ENCODE data around the gene ABHD6.
"Not testable (repeated sequence)": the region's sequence is repeated elsewhere in the genome, so short reads cannot be mapped to it uniquely, and the experiment has no call there.

The ABHD6 gene

GRCh38 chr3:58237238-58237940, at the start of gene ABHD6:
ABHD6 (plus strand) TSS chr3:58237792; CDS start chr3:58256587, 18,795 bp downstream.
- peak; percentile 58 for DNase-seq

GRCh38 chr3:58188173-58188564, 49.4 kb upstream of the ABHD6 start:
- no peak for DNase-seq

GRCh38 chr3:58188921-58189451, 48.6 kb upstream of the ABHD6 start:
- no peak for DNase-seq

- no peak for DNase-seq
Measured at GRCh38 chr3:58189691-58190090, 47.9 kb upstream of the ABHD6 start.

- DNase-seq = no peak
Measured at GRCh38 chr3:58190291-58190690, 47.3 kb upstream of the ABHD6 start.

GRCh38 chr3:58190882-58191281, 46.7 kb upstream of the ABHD6 start:
- DNase-seq = no peak

GRCh38 chr3:58191361-58191991, 46.1 kb upstream of the ABHD6 start:
- DNase-seq = no peak

GRCh38 chr3:58192069-58192468, 45.5 kb upstream of the ABHD6 start:
- no peak for DNase-seq

GRCh38 chr3:58193682-58194407, 43.7 kb upstream of the ABHD6 start:
- no peak for DNase-seq

GRCh38 chr3:58197588-58197987, 40.0 kb upstream of the ABHD6 start:
- no peak for DNase-seq

- DNase-seq = no peak
Measured at GRCh38 chr3:58198362-58198761, 39.2 kb upstream of the ABHD6 start.

GRCh38 chr3:58198804-58199203, 38.8 kb upstream of the ABHD6 start:
- no peak for DNase-seq

- no peak for DNase-seq
Measured at GRCh38 chr3:58200121-58200709, 37.4 kb upstream of the ABHD6 start.

- no peak for DNase-seq
Measured at GRCh38 chr3:58200846-58201355, 36.7 kb upstream of the ABHD6 start.

- not testable (repeated sequence) for DNase-seq
Measured at GRCh38 chr3:58201451-58201850, 36.1 kb upstream of the ABHD6 start.

GRCh38 chr3:58202917-58203360, 34.7 kb upstream of the ABHD6 start:
- DNase-seq = peak; percentile 15

- no peak for DNase-seq
Measured at GRCh38 chr3:58203541-58203940, 34.1 kb upstream of the ABHD6 start.

- no peak for DNase-seq
Measured at GRCh38 chr3:58204720-58205119, 32.9 kb upstream of the ABHD6 start.

GRCh38 chr3:58205981-58206380, 31.6 kb upstream of the ABHD6 start:
- DNase-seq = no peak

GRCh38 chr3:58206406-58207011, 31.1 kb upstream of the ABHD6 start:
- peak; percentile 48 for DNase-seq

- DNase-seq = no peak
Measured at GRCh38 chr3:58207954-58208353, 29.6 kb upstream of the ABHD6 start.

GRCh38 chr3:58209933-58210332, 27.7 kb upstream of the ABHD6 start:
- DNase-seq = no peak
